Right lobe of liver (tissue), 4 donors: ENCODE data around the gene CHP2.

ENCODE experiments used
- CTCF ChIP-seq, 4 donors: fragments of 200-600 bp in 3 of 4; fragments of 450-650 bp in 1 of 4; IDR thresholded peaks; one replicate each; pipeline versions ENCODE4 v1.5.1 to v1.8.0; 2016 to 2022; ENCODE audit warnings: antibody characterized with exemption in 4 of 4, mild to moderate bottlenecking in 2 of 4
- POLR2A ChIP-seq: fragments of 450-650 bp; IDR thresholded peaks from one replicate; pipeline ENCODE4 v1.6.1; 2017; ENCODE audit warnings: antibody characterized with exemption, mild to moderate bottlenecking
- donor health status: DM: no; HTN: no; CAD: no.
- donor health status: DM: no; HTN: no; CAD: no.
- donor health status: DM: no; HTN: yes; CAD: no.

DNA sequence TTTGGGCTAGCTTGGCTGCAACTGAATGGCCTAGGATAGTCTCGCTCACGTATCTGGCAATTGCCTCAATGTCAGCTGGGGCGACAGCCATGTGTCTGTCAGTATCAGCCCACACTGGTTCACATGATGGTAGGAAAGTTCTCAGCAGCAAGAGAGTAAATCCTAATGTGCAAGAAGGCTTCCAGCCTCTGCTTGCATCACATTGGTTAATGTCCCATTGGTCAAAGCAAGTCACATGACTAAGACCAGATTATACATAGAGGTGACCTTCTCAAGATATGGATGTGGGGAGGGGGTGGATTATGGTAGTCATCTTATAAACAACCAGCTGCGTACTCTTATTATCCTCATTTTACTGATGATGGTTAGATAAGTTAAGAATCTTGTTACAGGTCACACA lies 31.0 kb downstream of the CHP2 start:
- TF ChIP-seq CTCF (IDR thresholded peaks at IDR 0.05) = no peak
- TF ChIP-seq POLR2A = no peak
